ENCODE results near the gene ERC2. TPM values are rescaled to one million over a fixed set of nuclear protein-coding genes. Genes with fewer than 3 reads are reported as not detected.
A peak's percentile ranks its signal among the peaks of the same experiment; 100 is the strongest.
"Not testable (repeated sequence)": the region's sequence is repeated elsewhere in the genome, so short reads cannot be mapped to it uniquely, and the experiment has no call there.

The ERC2 gene
- total RNA-seq, 1 donor from 2014 or later, result under 0.01 TPM

GRCh38 chr3:55507808-55508207 is 960.5 kb downstream of the ERC2 start:
- no peak for TF ChIP-seq CTCF (IDR thresholded peaks at IDR 0.05; ENCODE audit: insufficient read depth, low read length, severe bottlenecking)
- FAIRE-seq (no peak), DNase-seq (ENCODE audit: low read depth) (no peak)

GRCh38 chr3:55505776-55506175 is 962.5 kb downstream of the ERC2 start:
- H3K4me3 ChIP-seq (ENCODE audit: low read depth, low read length), result no peak overlapping the region
- no peak for TF ChIP-seq CTCF (IDR thresholded peaks at IDR 0.05; ENCODE audit: insufficient read depth, low read length, severe bottlenecking)
- no peaks in the 10 kb centered on the region for H3K27me3 ChIP-seq (ENCODE audit: control insufficient read depth, insufficient read depth, low read length)
- DNase-seq (ENCODE audit: low read depth) (no peak), FAIRE-seq (no peak)
- no peaks in the 10 kb centered on the region for H3K36me3 ChIP-seq (ENCODE audit: control insufficient read depth, insufficient read depth, low read length)

More at GRCh38 chr3:55507808-55508207, 960.5 kb downstream of the ERC2 start:
- Histone ChIP-seq H3K27me3 (ENCODE audit: control insufficient read depth, insufficient read depth, low read length) (no peaks in the 10 kb centered on the region), H3K36me3 (ENCODE audit: control insufficient read depth, insufficient read depth, low read length) (no peaks in the 10 kb centered on the region), H3K4me3 (ENCODE audit: low read depth, low read length) (no peak overlapping the region)

GRCh38 chr3:55505102-55505501 is 963.2 kb downstream of the ERC2 start:
- H3K27me3 ChIP-seq (ENCODE audit: control insufficient read depth, insufficient read depth, low read length); FAIRE-seq; H3K4me3 ChIP-seq (ENCODE audit: low read depth, low read length); H3K36me3 ChIP-seq (ENCODE audit: control insufficient read depth, insufficient read depth, low read length): not testable (repeated sequence)
- DNase-seq (ENCODE audit: low read depth), result peak; percentile 51
- peak; percentile 39 for TF ChIP-seq CTCF (IDR thresholded peaks at IDR 0.05; ENCODE audit: insufficient read depth, low read length, severe bottlenecking)

- no peak for TF ChIP-seq CTCF (IDR thresholded peaks at IDR 0.05; ENCODE audit: insufficient read depth, low read length, severe bottlenecking)
- DNase-seq (ENCODE audit: low read depth), result no peak
- H3K27me3 ChIP-seq (ENCODE audit: control insufficient read depth, insufficient read depth, low read length), result no peaks in the 10 kb centered on the region
- no peaks in the 10 kb centered on the region for H3K36me3 ChIP-seq (ENCODE audit: control insufficient read depth, insufficient read depth, low read length)
- FAIRE-seq, result no peak
- H3K4me3 ChIP-seq (ENCODE audit: low read depth, low read length), result no peak overlapping the region
Measured at GRCh38 chr3:55501905-55502304, 966.4 kb downstream of the ERC2 start.

GRCh38 chr3:55500555-55501330 is 967.5 kb downstream of the ERC2 start:
- Histone ChIP-seq H3K36me3 (ENCODE audit: control insufficient read depth, insufficient read depth, low read length) (no peaks in the 10 kb centered on the region), H3K4me3 (ENCODE audit: low read depth, low read length) (no peak overlapping the region), H3K27me3 (ENCODE audit: control insufficient read depth, insufficient read depth, low read length) (no peaks in the 10 kb centered on the region)
- FAIRE-seq, result no peak
- TF ChIP-seq CTCF (IDR thresholded peaks at IDR 0.05; ENCODE audit: insufficient read depth, low read length, severe bottlenecking), result no peak
- peak; percentile 42 for DNase-seq (ENCODE audit: low read depth)

- no peak for TF ChIP-seq CTCF (IDR thresholded peaks at IDR 0.05; ENCODE audit: insufficient read depth, low read length, severe bottlenecking)
- H3K27me3 ChIP-seq (ENCODE audit: control insufficient read depth, insufficient read depth, low read length), result no peaks in the 10 kb centered on the region
- DNase-seq (ENCODE audit: low read depth), result no peak
- no peak for FAIRE-seq
- no peak overlapping the region for H3K4me3 ChIP-seq (ENCODE audit: low read depth, low read length)
- no peaks in the 10 kb centered on the region for H3K36me3 ChIP-seq (ENCODE audit: control insufficient read depth, insufficient read depth, low read length)
Measured at GRCh38 chr3:55498520-55498919, 969.7 kb downstream of the ERC2 start.
